AG04449 (cell line): ENCODE measurements around the gene SYT8.

ENCODE experiments used
- CTCF ChIA-PET: fragments of 350-600 bp; formaldehyde crosslinking; extraction: SDS; loops from one replicate; lab custom pipeline; 2021; ENCODE audit warnings: antibody characterized with exemption; lab: Yijun Ruan, JAX
- POLR2A ChIA-PET: fragments of 400-600, 350-600 bp; formaldehyde crosslinking; extraction: SDS; loops from one replicate; lab custom pipeline; 2020; ENCODE audit warnings: antibody characterized with exemption, inconsistent platforms; lab: Yijun Ruan, JAX
- DNase-seq: peaks from one replicate; pipeline ENCODE4 v3.0.0-alpha.2; 2010; ENCODE audit warnings: low read depth, low spot score
- H3K4me3 ChIP-seq: 2 replicates; pipeline ENCODE4 v1.5.1; 2011; ENCODE audit warnings: low read depth, mild to moderate bottlenecking, control low read depth, low read length
- TF ChIP-seq, protein P1 (sequence below): IDR thresholded peaks from one replicate; pipeline ENCODE4 v1.5.1; 2011; ENCODE audit warnings: mild to moderate bottlenecking, moderate library complexity, low read length, control low read depth, inconsistent platforms; ENCODE audit not compliant: insufficient read depth; ENCODE audit errors: missing control alignments

SYT8 gene

DNA sequence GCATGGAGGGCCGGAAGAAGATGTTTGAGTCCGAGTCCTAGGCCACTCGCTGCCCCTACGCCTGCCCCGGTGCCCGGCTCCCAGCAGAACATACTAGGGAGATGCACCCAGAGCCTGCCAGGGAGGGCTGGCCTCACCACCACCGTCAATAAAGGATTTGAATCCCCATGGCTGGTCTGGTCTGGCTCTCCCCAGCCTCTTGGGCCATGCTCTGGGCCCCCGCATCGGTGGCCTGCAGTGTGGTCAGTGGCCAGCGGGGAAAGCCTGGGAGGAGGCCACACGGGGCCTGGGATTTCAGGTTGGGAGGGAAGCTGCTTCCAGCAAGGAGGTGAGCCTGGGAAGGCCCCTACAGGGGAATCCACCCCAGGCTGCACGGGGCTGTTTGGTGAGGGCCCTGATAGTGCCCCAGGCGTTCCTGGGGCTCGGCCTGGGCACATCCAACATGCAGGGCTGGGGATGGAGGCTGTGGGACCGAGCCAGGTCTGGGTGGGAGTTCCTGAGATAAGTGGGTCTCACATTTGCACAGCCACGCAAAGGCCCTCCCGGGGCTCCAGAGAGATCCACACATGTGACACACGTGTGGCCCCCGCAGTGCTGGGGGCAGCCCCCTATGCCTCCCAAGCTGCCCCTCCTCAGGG, 6.8 kb downstream of the SYT8 start:
- TF ChIP-seq, protein P1, sequence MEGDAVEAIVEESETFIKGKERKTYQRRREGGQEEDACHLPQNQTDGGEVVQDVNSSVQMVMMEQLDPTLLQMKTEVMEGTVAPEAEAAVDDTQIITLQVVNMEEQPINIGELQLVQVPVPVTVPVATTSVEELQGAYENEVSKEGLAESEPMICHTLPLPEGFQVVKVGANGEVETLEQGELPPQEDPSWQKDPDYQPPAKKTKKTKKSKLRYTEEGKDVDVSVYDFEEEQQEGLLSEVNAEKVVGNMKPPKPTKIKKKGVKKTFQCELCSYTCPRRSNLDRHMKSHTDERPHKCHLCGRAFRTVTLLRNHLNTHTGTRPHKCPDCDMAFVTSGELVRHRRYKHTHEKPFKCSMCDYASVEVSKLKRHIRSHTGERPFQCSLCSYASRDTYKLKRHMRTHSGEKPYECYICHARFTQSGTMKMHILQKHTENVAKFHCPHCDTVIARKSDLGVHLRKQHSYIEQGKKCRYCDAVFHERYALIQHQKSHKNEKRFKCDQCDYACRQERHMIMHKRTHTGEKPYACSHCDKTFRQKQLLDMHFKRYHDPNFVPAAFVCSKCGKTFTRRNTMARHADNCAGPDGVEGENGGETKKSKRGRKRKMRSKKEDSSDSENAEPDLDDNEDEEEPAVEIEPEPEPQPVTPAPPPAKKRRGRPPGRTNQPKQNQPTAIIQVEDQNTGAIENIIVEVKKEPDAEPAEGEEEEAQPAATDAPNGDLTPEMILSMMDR: no peak
- H3K4me3 ChIP-seq: no peak overlapping the region
- ChIA-PET CTCF (interaction anchor here (0.9 to 4.2 kb wide), 6 partner anchors 9 to 310 kb away, joined by 3 to 32 read pairs (median 4); no protein-coding TSS in a partner anchor), POLR2A (no interaction called here)
- DNase-seq: no peak

DNA sequence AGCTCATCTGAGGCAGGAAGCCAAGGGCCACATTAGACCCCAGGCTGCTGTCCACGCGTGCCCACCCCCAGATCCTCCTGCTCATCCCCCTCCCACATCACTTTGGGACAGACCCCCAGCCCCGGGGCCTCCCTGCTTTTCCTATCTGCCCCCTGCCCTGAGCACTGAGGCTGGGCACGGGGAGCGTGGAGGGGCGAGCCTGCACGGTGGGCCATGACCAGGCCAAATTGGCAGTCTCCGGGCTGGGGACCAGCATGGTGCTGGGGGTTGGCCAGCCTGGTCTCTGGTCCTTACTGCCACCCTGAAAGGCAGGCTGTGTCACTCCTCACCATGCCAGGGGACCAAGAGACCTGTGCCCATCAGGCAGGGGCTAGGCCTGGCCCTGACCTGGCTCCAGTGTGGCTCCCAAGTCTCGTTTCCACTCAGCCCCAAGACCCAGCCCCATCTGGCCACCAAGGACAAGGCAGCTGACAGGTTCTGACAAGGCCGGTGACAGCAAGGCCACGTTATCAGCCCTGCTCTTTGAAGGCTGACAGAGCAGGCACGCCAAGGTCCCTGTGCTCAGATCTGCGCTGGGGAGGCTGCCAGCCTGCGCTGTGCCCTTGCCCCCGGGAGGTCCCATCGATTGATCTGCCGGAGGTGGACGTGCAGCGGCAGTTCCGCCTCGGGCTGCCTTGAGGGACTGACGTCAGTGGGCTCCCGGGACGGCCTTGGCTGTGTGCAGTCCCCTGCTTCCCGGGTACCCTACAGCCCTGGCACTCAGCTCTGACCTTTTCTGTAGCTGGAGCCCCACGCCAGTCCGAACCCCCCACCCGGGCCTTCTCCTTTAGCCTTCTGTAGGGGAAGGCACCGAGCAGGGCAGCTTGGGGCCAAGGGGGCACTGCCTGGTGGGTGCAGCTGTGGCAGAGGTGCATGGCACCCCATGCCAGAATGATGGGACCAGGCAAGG, 7.6 kb downstream of the SYT8 start:
- ChIA-PET POLR2A (no interaction called here), CTCF (interaction anchor here (0.9 to 4.2 kb wide), 6 partner anchors 9 to 309 kb away, joined by 3 to 32 read pairs (median 5); no protein-coding TSS in a partner anchor)
- DNase-seq: no peak
- H3K4me3 ChIP-seq: no peak overlapping the region
- TF ChIP-seq, protein P1: no peak

DNA sequence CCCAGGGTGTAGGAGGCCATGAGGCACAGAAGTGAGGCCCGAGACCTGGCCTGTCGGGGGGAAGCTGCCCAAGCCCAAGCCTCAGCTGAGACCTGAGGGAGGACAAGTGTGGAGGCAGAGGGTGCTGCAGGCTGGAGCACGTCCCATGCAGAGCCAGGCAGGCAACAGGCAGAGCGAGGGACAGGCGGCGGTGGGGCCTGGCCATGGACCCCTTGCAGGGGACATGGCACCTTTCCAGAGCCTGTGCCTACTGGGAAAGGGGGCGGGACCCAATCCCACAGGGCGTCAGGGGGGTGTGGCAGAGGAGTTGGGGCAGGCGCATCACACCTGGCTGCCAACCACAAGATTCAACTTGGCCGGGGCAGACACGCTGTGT, 8.3 kb downstream of the SYT8 start:
- ChIA-PET POLR2A (no interaction called here), CTCF (interaction anchor here (1.1 to 2.6 kb wide), 4 partner anchors 10 to 308 kb away, joined by 4 to 12 read pairs (median 5); no protein-coding TSS in a partner anchor)
- no peak for DNase-seq
- no peak overlapping the region for H3K4me3 ChIP-seq
- TF ChIP-seq, protein P1: no peak

DNA sequence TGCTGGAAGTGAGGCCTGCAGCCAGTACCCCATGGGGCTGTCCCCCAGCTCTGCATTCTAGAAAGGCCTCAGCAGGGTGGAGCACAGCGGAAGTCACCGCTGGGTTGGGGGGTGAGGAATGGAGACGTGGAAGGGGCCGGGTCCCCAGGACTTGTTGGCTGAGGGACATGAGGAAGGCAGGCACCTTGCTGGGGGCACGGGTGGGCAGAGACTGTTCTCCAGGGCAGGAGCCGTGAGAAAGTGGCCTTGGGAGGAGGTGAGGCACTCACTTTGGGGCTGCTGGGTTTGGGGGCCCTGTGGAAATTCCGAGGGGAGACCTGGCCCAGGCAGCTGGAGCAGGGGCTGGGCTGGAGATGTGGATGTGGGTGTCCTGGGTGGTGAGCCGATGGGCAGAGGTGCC, 9.0 kb downstream of the SYT8 start:
- ChIA-PET POLR2A (no interaction called here), CTCF (interaction anchor here (1.4 to 2.6 kb wide), 3 partner anchors 10 to 150 kb away, joined by 4 to 12 read pairs (median 5); no protein-coding TSS in a partner anchor)
- no peak overlapping the region for H3K4me3 ChIP-seq
- TF ChIP-seq, protein P1: no peak
- no peak for DNase-seq

DNA sequence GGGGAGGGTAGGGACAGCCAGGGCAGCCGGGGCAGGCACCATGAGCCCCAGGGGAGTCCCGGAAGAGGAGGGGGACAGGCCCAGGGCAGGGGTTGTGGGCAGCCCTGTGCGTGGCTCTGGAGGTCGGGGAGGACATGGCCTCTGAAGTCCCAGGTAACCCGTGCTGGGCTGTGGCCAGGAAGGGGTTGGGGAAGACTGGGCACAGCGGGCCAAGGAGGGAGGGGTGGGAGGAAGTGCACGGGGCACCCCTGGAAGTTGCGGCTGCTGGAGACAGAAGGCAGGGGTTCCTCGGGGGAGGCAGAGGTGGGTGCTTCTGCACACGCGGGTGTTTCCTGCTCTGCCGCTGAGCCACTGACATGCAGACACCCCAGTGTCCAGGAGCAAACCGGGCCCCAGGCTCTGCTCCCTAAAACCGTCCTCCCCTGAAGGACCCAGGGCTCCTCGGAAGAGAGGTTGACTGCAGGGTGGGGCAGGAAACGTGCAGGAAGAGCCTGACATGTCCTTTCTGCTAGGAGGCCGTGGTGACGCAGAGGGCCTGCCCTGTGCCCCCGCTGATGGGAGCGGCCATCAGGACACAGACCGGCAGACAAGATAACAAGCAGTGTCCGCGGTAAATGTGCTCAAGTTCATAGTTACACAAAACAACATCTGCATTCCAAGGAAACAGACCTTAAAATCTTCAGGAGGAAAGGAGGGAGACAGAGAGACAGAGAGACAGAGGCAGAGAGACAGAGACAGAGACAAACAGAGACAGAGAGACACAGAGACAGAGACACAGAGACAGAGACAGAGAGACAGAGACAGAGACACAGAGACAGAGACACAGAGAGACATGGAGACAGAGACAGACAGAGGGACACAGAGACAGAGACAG, 9.7 kb downstream of the SYT8 start:
- CTCF ChIA-PET: no interaction called here
- POLR2A ChIA-PET: no interaction called here
- DNase-seq: no peak
- H3K4me3 ChIP-seq: no peak overlapping the region
- TF ChIP-seq, protein P1: no peak
